DOHH2 (cell line): ENCODE results near the gene SBK2.

ENCODE experiments used
- H3F3A ChIP-seq: fragments of 200-600 bp; sonication (generic), shearing (Covaris generic); 2 replicates; pipeline ENCODE4 v1.6.0; 2016; ENCODE audit warnings: antibody characterized with exemption, mild to moderate bottlenecking; ENCODE audit not compliant: control insufficient read depth, insufficient read depth
- H3K27ac ChIP-seq: fragments of 200-600 bp; sonication (generic); 2 replicates; pipeline ENCODE4 v1.5.1; 2014; ENCODE audit warnings: low read depth, mild to moderate bottlenecking, low read length, moderate library complexity
- H3K27me3 ChIP-seq: fragments of 200-600 bp; sonication (generic); 2 replicates; pipeline ENCODE4 v1.6.1; 2014; ENCODE audit warnings: mild to moderate bottlenecking, low read length, mixed read lengths; ENCODE audit not compliant: control insufficient read depth
- H3K36me3 ChIP-seq: fragments of 200-600 bp; sonication (generic); 2 replicates; pipeline ENCODE4 v1.6.1; 2014; ENCODE audit warnings: mild to moderate bottlenecking, low read length, moderate library complexity, mixed read lengths; ENCODE audit not compliant: control insufficient read depth
- H3K4me1 ChIP-seq: fragments of 200-600 bp; sonication (generic); 2 replicates; pipeline ENCODE4 v1.6.1; 2014; ENCODE audit warnings: mild to moderate bottlenecking, low read length, mixed read lengths; ENCODE audit not compliant: control insufficient read depth
- H3K4me2 ChIP-seq: fragments of 200-600 bp; sonication (generic); 2 replicates; pipeline ENCODE4 v1.6.0; 2014; ENCODE audit warnings: mild to moderate bottlenecking, low read length, moderate library complexity
- H3K4me3 ChIP-seq: fragments of 200-600 bp; sonication (generic); 2 replicates; pipeline ENCODE4 v1.5.1; 2014; ENCODE audit warnings: mild to moderate bottlenecking, low read length, mixed read lengths
- H3K79me2 ChIP-seq: fragments of 200-600 bp; sonication (generic); 2 replicates; pipeline ENCODE4 v1.6.1; 2014; ENCODE audit warnings: mild to moderate bottlenecking, low read length, mixed read lengths; ENCODE audit not compliant: control insufficient read depth
- H3K9me2 ChIP-seq: fragments of 200-600 bp; sonication (generic); replicated peaks from 2 replicates; pipeline ENCODE4 v1.6.1; 2014; ENCODE audit warnings: mild to moderate bottlenecking, low read length, mixed read lengths; ENCODE audit not compliant: control insufficient read depth
- H3K9me3 ChIP-seq: fragments of 200-600 bp; sonication (generic); 2 replicates; pipeline ENCODE4 v1.6.1; 2014; ENCODE audit warnings: antibody characterized with exemption, low read length, mixed read lengths; ENCODE audit not compliant: control insufficient read depth, insufficient read depth
- H4K20me1 ChIP-seq: fragments of 200-600 bp; sonication (generic); 2 replicates; pipeline ENCODE4 v1.6.0; 2014; ENCODE audit warnings: low read depth, mild to moderate bottlenecking, antibody characterized with exemption, low read length, moderate library complexity; ENCODE audit not compliant: control insufficient read depth, insufficient read depth
- CTCF ChIP-seq: fragments of 200-600 bp; sonication (generic); IDR thresholded peaks from one replicate; pipeline ENCODE4 v1.5.1; 2014; ENCODE audit warnings: antibody characterized with exemption, mild to moderate bottlenecking, low read depth, low read length; ENCODE audit not compliant: poor library complexity, severe bottlenecking
- EZH2phosphoT487 ChIP-seq: fragments of 200-600 bp; sonication (generic); IDR thresholded peaks from 2 replicates; pipeline ENCODE4 v1.6.1; 2017; ENCODE audit warnings: borderline replicate concordance, mild to moderate bottlenecking, antibody characterized with exemption, low read length, moderate library complexity, mixed read lengths

SBK2 gene

GRCh38 chr19:55566823-55567222 is 29.9 kb upstream of the SBK2 start:
- no peaks in the 10 kb centered on the region for H3K36me3 ChIP-seq
- H3K9me3 ChIP-seq = no peaks in the 10 kb centered on the region
- H3K4me2 ChIP-seq = no peak overlapping the region
- no peak overlapping the region for H3K27ac ChIP-seq
- no peaks in the 10 kb centered on the region for H3K9me2 ChIP-seq
- H3K79me2 ChIP-seq = no peaks in the 10 kb centered on the region
- no peaks in the 10 kb centered on the region for H3K4me1 ChIP-seq
- TF ChIP-seq CTCF = no peak
- no peak for TF ChIP-seq EZH2phosphoT487
- H3K4me3 ChIP-seq = no peak overlapping the region
- no peaks in the 10 kb centered on the region for H3F3A ChIP-seq
- H3K27me3 ChIP-seq = no peaks in the 10 kb centered on the region
- no peaks in the 10 kb centered on the region for H4K20me1 ChIP-seq

- TF ChIP-seq CTCF = no peak
- no peak for TF ChIP-seq EZH2phosphoT487
- Histone ChIP-seq H3K27ac (no peak overlapping the region), H3K9me2 (no peaks in the 10 kb centered on the region), H3K36me3 (no peaks in the 10 kb centered on the region), H3K27me3 (no peaks in the 10 kb centered on the region), H4K20me1 (no peaks in the 10 kb centered on the region), H3F3A (no peaks in the 10 kb centered on the region), H3K9me3 (no peaks in the 10 kb centered on the region), H3K4me3 (no peak overlapping the region), H3K4me1 (no peaks in the 10 kb centered on the region), H3K4me2 (no peak overlapping the region), H3K79me2 (no peaks in the 10 kb centered on the region)
Measured at GRCh38 chr19:55563261-55563690, 26.3 kb upstream of the SBK2 start.

- Histone ChIP-seq H3K79me2 (no peaks in the 10 kb centered on the region), H3K27ac (no peak overlapping the region), H3K27me3 (no peaks in the 10 kb centered on the region), H3K9me3 (no peaks in the 10 kb centered on the region), H3K36me3 (no peaks in the 10 kb centered on the region), H3F3A (no peaks in the 10 kb centered on the region), H4K20me1 (no peaks in the 10 kb centered on the region), H3K4me1 (no peaks in the 10 kb centered on the region), H3K9me2 (no peaks in the 10 kb centered on the region), H3K4me3 (no peak overlapping the region), H3K4me2 (no peak overlapping the region)
- TF ChIP-seq CTCF = no peak
- TF ChIP-seq EZH2phosphoT487 = no peak
Measured at GRCh38 chr19:55559684-55560083, 22.8 kb upstream of the SBK2 start.

- no peaks in the 10 kb centered on the region for H3K79me2 ChIP-seq
- no peaks in the 10 kb centered on the region for H3K9me3 ChIP-seq
- no peak overlapping the region for H3K27ac ChIP-seq
- H3K27me3 ChIP-seq = peaks cover 3% of the 10 kb centered on the region
- no peaks in the 10 kb centered on the region for H3F3A ChIP-seq
- no peaks in the 10 kb centered on the region for H3K36me3 ChIP-seq
- no peak overlapping the region for H3K4me3 ChIP-seq
- H3K4me1 ChIP-seq = peaks cover 6% of the 10 kb centered on the region
- no peak for TF ChIP-seq EZH2phosphoT487
- no peak for TF ChIP-seq CTCF
- H3K4me2 ChIP-seq = no peak overlapping the region
- no peaks in the 10 kb centered on the region for H3K9me2 ChIP-seq
- no peaks in the 10 kb centered on the region for H4K20me1 ChIP-seq
Measured at GRCh38 chr19:55554741-55555152, 17.8 kb upstream of the SBK2 start.
